ENCODE results near the gene ZSCAN1.

The ZSCAN1 gene

GRCh38 chr19:58084596-58085347 is 50.9 kb downstream of the ZSCAN1 start:
- no peak for DNase-seq (ENCODE audit: low spot score)

DNA sequence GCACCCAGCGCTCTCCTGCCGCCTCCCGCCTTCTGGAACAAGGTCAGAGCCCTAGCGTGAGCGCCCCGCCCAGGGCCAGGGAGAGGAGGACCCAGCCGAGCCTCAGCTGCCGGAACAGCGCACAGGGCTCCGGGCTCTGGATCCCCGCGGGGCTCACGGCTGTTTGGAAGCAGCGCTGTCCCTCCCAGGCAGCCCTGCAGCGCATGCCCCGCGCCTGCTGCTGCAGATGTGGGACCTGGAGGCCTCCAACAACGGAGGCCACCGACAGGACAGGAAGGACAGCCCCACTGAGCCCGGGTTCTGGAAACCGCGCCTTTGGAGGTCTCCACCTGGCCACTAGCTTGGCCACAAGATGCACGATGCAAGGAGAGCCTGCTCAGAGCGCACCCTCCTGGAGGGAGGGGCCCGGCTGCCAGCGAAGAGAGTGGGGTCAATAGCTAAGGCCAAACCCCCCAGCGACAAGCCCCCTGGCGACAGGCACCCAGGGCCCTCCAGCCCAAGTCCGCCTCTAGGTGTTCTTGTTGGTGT is 51.6 kb downstream of the ZSCAN1 start:
- no peak for DNase-seq (ENCODE audit: low spot score)

- no peak for DNase-seq (ENCODE audit: low spot score)
Measured at GRCh38 chr19:58086825-58087710, 53.2 kb downstream of the ZSCAN1 start.

DNA sequence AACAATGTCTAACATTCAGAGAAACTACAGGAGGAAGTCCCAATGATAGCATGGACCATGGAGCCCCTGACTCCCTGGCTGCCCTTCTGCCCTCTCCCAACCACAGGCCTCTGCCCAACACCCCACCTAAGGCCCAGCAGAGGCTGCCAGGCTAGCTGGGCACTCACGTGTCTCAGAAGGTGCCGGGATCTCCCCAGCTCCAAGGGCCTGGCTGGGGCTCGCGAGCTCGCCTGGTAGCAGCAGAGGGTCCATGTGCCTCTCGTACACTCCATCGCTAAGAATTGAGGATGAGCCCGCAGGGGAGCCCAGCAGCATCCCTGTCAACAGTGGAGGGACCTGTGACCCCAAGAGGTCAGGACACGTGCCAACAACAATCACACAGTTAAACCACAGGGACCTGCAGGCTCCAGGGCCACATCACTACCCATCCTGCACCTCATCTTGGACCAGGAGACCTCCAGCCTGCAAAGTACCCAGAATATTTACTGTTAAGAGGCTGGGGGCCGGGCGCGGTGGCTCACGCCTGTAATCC is 54.8 kb downstream of the ZSCAN1 start:
- no peak for DNase-seq (ENCODE audit: low spot score)

DNA sequence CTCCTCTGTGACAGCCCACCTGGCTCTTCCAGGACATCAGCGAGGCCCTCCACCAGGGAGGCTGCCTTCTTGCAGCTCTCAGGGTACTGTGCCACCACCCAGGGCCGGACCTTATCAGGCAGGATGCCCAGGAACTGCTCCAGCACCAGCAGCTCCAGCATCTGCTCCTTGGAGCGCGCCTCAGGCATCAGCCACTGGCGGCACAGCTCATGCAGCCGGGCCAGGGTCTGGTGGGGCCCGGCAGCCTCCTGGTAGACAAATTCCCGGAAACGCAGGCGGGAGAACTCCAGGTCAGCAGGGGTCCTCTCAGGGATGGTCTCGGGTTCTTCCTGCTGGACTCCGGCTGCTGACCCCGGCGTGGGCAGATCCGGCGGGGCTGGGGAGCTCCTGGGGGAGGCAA is 56.0 kb downstream of the ZSCAN1 start:
- DNase-seq (ENCODE audit: low spot score): no peak

DNA sequence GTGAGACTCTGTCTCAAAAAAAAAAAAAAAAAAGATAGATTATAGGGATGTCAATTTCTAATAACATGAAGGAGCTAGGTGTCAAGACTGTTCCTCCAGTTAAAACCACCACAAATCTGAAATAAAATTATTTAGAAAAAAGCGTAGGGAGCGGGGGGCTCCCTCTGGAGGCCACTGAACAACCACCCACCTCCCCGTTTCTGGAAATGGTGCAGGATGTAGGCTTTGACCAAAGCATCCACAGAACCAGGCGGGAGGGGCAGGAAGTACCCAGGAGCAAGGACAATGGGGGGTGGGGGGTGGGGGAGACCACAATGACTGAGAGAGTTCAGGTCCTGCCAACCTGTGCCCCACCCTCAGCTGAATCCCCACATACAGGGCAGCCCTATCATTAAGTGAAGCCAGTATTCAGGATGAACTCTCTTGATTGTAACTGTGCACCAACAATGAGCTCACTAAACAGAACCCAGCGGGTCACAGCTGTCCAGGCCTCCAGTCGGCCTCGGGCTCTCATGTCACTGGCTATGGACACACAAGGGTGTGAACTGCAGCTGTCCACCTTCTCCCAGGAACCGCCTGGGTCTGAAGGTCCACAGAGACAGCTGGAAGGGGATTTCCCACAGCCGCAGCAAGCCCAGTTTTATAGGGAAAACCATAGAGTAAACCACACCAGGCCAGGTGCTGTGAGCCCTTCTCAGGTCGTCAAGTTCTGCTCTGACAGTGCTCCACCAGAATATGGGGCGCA is 57.6 kb downstream of the ZSCAN1 start:
- no peak for DNase-seq (ENCODE audit: low spot score)

DNA sequence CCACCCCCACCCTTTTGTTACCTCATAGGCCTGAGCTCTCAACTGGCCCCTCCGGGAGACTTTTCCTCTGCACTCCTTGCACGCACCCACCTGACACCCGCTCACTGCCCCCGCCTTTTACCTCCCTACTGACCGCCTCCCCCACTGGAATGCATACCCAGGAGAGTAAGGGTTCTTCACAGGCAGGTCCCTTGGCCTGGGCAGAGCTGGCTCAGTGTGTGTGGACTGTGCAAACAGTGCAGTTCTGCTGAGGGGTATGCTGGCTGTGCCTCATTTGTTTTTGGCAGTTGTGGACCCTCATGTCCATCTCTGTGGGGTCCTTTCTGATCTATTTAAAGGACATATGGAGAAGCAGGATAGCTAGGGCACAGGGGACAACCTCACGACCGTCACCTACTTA is 59.2 kb downstream of the ZSCAN1 start:
- DNase-seq (ENCODE audit: low spot score): no peak

- DNase-seq (ENCODE audit: low spot score): no peak
Measured at GRCh38 chr19:58095328-58095727, 61.5 kb downstream of the ZSCAN1 start.

DNA sequence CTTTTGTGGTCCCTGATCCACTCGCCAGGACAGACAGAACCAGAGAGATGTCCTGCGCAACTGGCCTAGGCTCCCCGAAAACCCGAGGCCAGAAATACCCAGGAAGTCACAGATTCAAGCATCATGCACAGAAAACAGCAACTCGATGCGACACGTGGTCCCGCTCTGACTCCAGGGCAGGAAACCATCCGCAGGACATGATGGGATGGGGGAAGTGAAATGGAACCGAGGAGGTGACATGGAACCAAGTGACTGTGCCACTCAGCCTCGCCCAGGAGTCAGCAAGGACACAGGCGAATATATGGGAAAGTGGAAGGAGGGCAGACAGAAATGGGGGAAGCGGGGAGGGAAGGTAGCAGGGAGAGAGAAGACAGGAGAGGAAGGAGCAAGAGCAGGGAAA is 63.1 kb downstream of the ZSCAN1 start:
- DNase-seq (ENCODE audit: low spot score): no peak

DNA sequence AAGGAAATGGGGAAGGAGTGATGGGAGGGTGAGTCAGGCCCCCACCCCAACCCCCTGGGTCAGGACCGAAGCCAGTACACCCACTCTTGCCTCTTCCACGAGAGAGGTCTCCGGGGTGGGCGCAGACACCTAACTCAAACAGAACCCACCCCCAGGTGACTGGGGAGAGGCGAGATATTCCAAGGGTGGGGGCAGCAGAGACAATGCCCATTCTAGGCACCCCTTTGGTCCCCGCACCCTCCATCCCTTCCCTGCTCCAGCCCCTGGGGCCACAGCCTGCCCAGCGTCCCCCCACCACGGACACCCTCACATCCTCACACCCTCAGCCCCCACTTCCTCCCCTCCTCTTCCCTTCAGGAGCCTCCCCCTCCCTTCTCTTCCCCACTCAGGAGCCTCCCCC is 63.5 kb downstream of the ZSCAN1 start:
- DNase-seq (ENCODE audit: low spot score): no peak

- peak; percentile 40 for DNase-seq (ENCODE audit: low spot score)
Measured at GRCh38 chr19:58097781-58098681, 64.2 kb downstream of the ZSCAN1 start, which contains the start of gene ZSCAN18. Gene ZSCAN18, minus strand, starts transcription at chr19:58098231. Its CDS starts 7,964 bp downstream, at chr19:58090267.

GRCh38 chr19:58098682-58098998 is 64.8 kb downstream of the ZSCAN1 start:
- no peak for DNase-seq (ENCODE audit: low spot score)
